Measurements from ENCODE around the gene RAI1.

DNA sequence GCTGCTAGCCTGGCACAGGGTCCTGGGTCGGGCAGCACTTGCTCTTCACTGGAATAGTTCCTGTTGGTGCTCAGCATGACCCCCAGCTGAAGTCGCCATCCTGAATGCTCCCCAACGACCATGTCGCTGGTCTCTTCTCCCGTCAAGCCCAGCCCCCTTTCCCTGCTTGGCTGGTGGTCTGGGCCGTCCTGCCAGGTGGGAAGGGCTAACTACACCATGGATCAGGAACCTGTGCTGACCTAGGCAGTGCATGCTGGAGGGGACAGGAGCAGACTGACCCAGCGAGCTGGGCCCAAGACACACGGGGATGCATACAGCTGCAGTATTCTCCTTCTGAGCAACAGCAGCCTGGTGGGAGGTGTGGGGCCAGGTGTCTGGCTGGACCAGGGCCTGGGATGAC, 164.7 kb downstream of the RAI1 start:
- TF ChIP-seq, protein P1, sequence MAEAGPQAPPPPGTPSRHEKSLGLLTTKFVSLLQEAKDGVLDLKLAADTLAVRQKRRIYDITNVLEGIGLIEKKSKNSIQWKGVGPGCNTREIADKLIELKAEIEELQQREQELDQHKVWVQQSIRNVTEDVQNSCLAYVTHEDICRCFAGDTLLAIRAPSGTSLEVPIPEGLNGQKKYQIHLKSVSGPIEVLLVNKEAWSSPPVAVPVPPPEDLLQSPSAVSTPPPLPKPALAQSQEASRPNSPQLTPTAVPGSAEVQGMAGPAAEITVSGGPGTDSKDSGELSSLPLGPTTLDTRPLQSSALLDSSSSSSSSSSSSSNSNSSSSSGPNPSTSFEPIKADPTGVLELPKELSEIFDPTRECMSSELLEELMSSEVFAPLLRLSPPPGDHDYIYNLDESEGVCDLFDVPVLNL (IDR thresholded peaks at IDR 0.05; ENCODE audit: low read depth, low read length), result no peak
- TF ChIP-seq NFIC (IDR thresholded peaks at IDR 0.05; ENCODE audit: low read depth, low read length), result no peak
- TF ChIP-seq, protein P2, sequence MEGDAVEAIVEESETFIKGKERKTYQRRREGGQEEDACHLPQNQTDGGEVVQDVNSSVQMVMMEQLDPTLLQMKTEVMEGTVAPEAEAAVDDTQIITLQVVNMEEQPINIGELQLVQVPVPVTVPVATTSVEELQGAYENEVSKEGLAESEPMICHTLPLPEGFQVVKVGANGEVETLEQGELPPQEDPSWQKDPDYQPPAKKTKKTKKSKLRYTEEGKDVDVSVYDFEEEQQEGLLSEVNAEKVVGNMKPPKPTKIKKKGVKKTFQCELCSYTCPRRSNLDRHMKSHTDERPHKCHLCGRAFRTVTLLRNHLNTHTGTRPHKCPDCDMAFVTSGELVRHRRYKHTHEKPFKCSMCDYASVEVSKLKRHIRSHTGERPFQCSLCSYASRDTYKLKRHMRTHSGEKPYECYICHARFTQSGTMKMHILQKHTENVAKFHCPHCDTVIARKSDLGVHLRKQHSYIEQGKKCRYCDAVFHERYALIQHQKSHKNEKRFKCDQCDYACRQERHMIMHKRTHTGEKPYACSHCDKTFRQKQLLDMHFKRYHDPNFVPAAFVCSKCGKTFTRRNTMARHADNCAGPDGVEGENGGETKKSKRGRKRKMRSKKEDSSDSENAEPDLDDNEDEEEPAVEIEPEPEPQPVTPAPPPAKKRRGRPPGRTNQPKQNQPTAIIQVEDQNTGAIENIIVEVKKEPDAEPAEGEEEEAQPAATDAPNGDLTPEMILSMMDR (IDR thresholded peaks at IDR 0.05 in 2 of 3, conservative IDR thresholded peaks at IDR 0.05 in 1 of 3; ENCODE audit: control insufficient read depth in 2 of 3, extremely low read depth in 1 of 3, insufficient read depth in 1 of 3, low read depth in 3 of 3, low read length in 3 of 3), result no peak
